ENCODE data around the gene FKTN.
"Not testable (repeated sequence)": the region's sequence is repeated elsewhere in the genome, so short reads cannot be mapped to it uniquely, and the experiment has no call there.

The FKTN gene

GRCh38 chr9:105579952-105580351, 22.0 kb downstream of the FKTN start:
- H3K4me3 Mint-ChIP-seq; H3K4me1 Mint-ChIP-seq (ENCODE audit: low read depth); H3K27me3 Mint-ChIP-seq (ENCODE audit: low read depth); H3K27ac Mint-ChIP-seq: not testable (repeated sequence)
- Mint-ChIP-seq H3K36me3 (ENCODE audit: low read depth) (peaks cover 26% of the 10 kb centered on the region), H3K9me3 (peaks cover 13% of the 10 kb centered on the region)

- H3K4me1 Mint-ChIP-seq (ENCODE audit: low read depth); H3K27ac Mint-ChIP-seq; H3K27me3 Mint-ChIP-seq (ENCODE audit: low read depth); H3K9me3 Mint-ChIP-seq; H3K4me3 Mint-ChIP-seq: not testable (repeated sequence)
- H3K36me3 Mint-ChIP-seq (ENCODE audit: low read depth): peaks cover 15% of the 10 kb centered on the region
These were observed 23.6 kb downstream of the FKTN start for GRCh38 chr9:105581550-105581949.

- peaks cover 24% of the 10 kb centered on the region for H3K36me3 Mint-ChIP-seq (ENCODE audit: low read depth)
- peaks cover 23% of the 10 kb centered on the region for H3K9me3 Mint-ChIP-seq
- no peak overlapping the region for H3K4me3 Mint-ChIP-seq
- H3K27ac Mint-ChIP-seq: no peak overlapping the region
- no peaks in the 10 kb centered on the region for H3K4me1 Mint-ChIP-seq (ENCODE audit: low read depth)
- no peaks in the 10 kb centered on the region for H3K27me3 Mint-ChIP-seq (ENCODE audit: low read depth)
These were observed 35.2 kb downstream of the FKTN start for GRCh38 chr9:105593145-105593544.

- Mint-ChIP-seq H3K27ac (no peak overlapping the region), H3K4me1 (ENCODE audit: low read depth) (no peaks in the 10 kb centered on the region), H3K27me3 (ENCODE audit: low read depth) (no peaks in the 10 kb centered on the region), H3K9me3 (no peaks in the 10 kb centered on the region), H3K4me3 (no peak overlapping the region), H3K36me3 (ENCODE audit: low read depth) (peaks cover 3% of the 10 kb centered on the region)
These were observed 51.0 kb downstream of the FKTN start for GRCh38 chr9:105608721-105609598.

GRCh38 chr9:105621001-105621400, 63.1 kb downstream of the FKTN start:
- Mint-ChIP-seq H3K27ac (no peak overlapping the region), H3K4me3 (no peak overlapping the region), H3K9me3 (no peaks in the 10 kb centered on the region), H3K36me3 (ENCODE audit: low read depth) (peaks cover 1% of the 10 kb centered on the region), H3K4me1 (ENCODE audit: low read depth) (no peaks in the 10 kb centered on the region), H3K27me3 (ENCODE audit: low read depth) (no peaks in the 10 kb centered on the region)

GRCh38 chr9:105625088-105625487, 67.2 kb downstream of the FKTN start:
- H3K36me3 Mint-ChIP-seq (ENCODE audit: low read depth): peaks cover 4% of the 10 kb centered on the region
- no peaks in the 10 kb centered on the region for H3K4me1 Mint-ChIP-seq (ENCODE audit: low read depth)
- no peak overlapping the region for H3K27ac Mint-ChIP-seq
- no peak overlapping the region for H3K4me3 Mint-ChIP-seq
- H3K27me3 Mint-ChIP-seq (ENCODE audit: low read depth): no peaks in the 10 kb centered on the region
- no peaks in the 10 kb centered on the region for H3K9me3 Mint-ChIP-seq

- no peak overlapping the region for H3K4me3 Mint-ChIP-seq
- no peak overlapping the region for H3K27ac Mint-ChIP-seq
- no peaks in the 10 kb centered on the region for H3K4me1 Mint-ChIP-seq (ENCODE audit: low read depth)
- no peaks in the 10 kb centered on the region for H3K9me3 Mint-ChIP-seq
- peaks cover 7% of the 10 kb centered on the region for H3K36me3 Mint-ChIP-seq (ENCODE audit: low read depth)
- H3K27me3 Mint-ChIP-seq (ENCODE audit: low read depth): no peaks in the 10 kb centered on the region
These were observed 74.9 kb downstream of the FKTN start for GRCh38 chr9:105632807-105633206.

- no peak overlapping the region for H3K4me3 Mint-ChIP-seq
- no peaks in the 10 kb centered on the region for H3K4me1 Mint-ChIP-seq (ENCODE audit: low read depth)
- no peaks in the 10 kb centered on the region for H3K27me3 Mint-ChIP-seq (ENCODE audit: low read depth)
- no peak overlapping the region for H3K27ac Mint-ChIP-seq
- no peaks in the 10 kb centered on the region for H3K9me3 Mint-ChIP-seq
- peaks cover 7% of the 10 kb centered on the region for H3K36me3 Mint-ChIP-seq (ENCODE audit: low read depth)
These were observed 75.5 kb downstream of the FKTN start for GRCh38 chr9:105633411-105633810.

- Mint-ChIP-seq H3K36me3 (ENCODE audit: low read depth) (peaks cover 6% of the 10 kb centered on the region), H3K27me3 (ENCODE audit: low read depth) (no peaks in the 10 kb centered on the region), H3K4me1 (ENCODE audit: low read depth) (no peaks in the 10 kb centered on the region), H3K9me3 (peaks cover 2% of the 10 kb centered on the region), H3K4me3 (no peak overlapping the region), H3K27ac (no peak overlapping the region)
These were observed 78.4 kb downstream of the FKTN start for GRCh38 chr9:105636331-105636730.

- Mint-ChIP-seq H3K4me3 (no peak overlapping the region), H3K36me3 (ENCODE audit: low read depth) (peaks cover 8% of the 10 kb centered on the region), H3K4me1 (ENCODE audit: low read depth) (no peaks in the 10 kb centered on the region), H3K27me3 (ENCODE audit: low read depth) (no peaks in the 10 kb centered on the region), H3K9me3 (peaks cover 3% of the 10 kb centered on the region), H3K27ac (no peak overlapping the region)
These were observed 80.0 kb downstream of the FKTN start for GRCh38 chr9:105637787-105638395.

GRCh38 chr9:105639936-105640335, 82.0 kb downstream of the FKTN start:
- no peak overlapping the region for H3K4me3 Mint-ChIP-seq
- no peak overlapping the region for H3K27ac Mint-ChIP-seq
- no peaks in the 10 kb centered on the region for H3K4me1 Mint-ChIP-seq (ENCODE audit: low read depth)
- peaks cover 8% of the 10 kb centered on the region for H3K36me3 Mint-ChIP-seq (ENCODE audit: low read depth)
- H3K27me3 Mint-ChIP-seq (ENCODE audit: low read depth): no peaks in the 10 kb centered on the region
- peaks cover 3% of the 10 kb centered on the region for H3K9me3 Mint-ChIP-seq

GRCh38 chr9:105643795-105644194, 85.9 kb downstream of the FKTN start:
- Mint-ChIP-seq H3K9me3 (peaks cover 3% of the 10 kb centered on the region), H3K27ac (no peak overlapping the region), H3K36me3 (ENCODE audit: low read depth) (peaks cover 4% of the 10 kb centered on the region), H3K4me1 (ENCODE audit: low read depth) (no peaks in the 10 kb centered on the region), H3K27me3 (ENCODE audit: low read depth) (no peaks in the 10 kb centered on the region), H3K4me3 (no peak overlapping the region)

- Mint-ChIP-seq H3K36me3 (ENCODE audit: low read depth) (no peaks in the 10 kb centered on the region), H3K27me3 (ENCODE audit: low read depth) (no peaks in the 10 kb centered on the region), H3K4me1 (ENCODE audit: low read depth) (no peaks in the 10 kb centered on the region), H3K9me3 (no peaks in the 10 kb centered on the region), H3K4me3 (no peak overlapping the region), H3K27ac (no peak overlapping the region)
These were observed 89.1 kb downstream of the FKTN start for GRCh38 chr9:105646879-105647594.

GRCh38 chr9:105647595-105648349, 89.8 kb downstream of the FKTN start:
- no peaks in the 10 kb centered on the region for H3K4me1 Mint-ChIP-seq (ENCODE audit: low read depth)
- H3K4me3 Mint-ChIP-seq: no peak overlapping the region
- H3K36me3 Mint-ChIP-seq (ENCODE audit: low read depth): no peaks in the 10 kb centered on the region
- H3K27me3 Mint-ChIP-seq (ENCODE audit: low read depth): no peaks in the 10 kb centered on the region
- no peaks in the 10 kb centered on the region for H3K9me3 Mint-ChIP-seq
- H3K27ac Mint-ChIP-seq: no peak overlapping the region

All from T-helper 1 cell treated with Interleukin-12 subunit alpha and Interleukin-12 subunit beta and Interleukin-4 antibody, amounts not matched to agents 30 μg/mL and 1 μg/mL, for 36 hours (primary cell).